Brain microvascular endothelial cell (primary cell): ENCODE measurements around the gene ANAPC5.
"Not testable (repeated sequence)": the region's sequence is repeated elsewhere in the genome, so short reads cannot be mapped to it uniquely, and the experiment has no call there.

Experiments used
- DNase-seq: peaks from one replicate; pipeline ENCODE4 v3.0.0-alpha.2; 2020
- H3K27ac ChIP-seq: fragments of 250-450 bp; sonication (Bioruptor Pico); 2 replicates; pipeline ENCODE4 v1.5.1; 2020; ENCODE audit warnings: mild to moderate bottlenecking, moderate library complexity
- H3K27me3 ChIP-seq: fragments of 250-450 bp; sonication (Bioruptor Pico); replicated peaks from 2 replicates; pipeline ENCODE4 v1.5.1; 2020; ENCODE audit warnings: mild to moderate bottlenecking
- H3K36me3 ChIP-seq: fragments of 250-450 bp; sonication (Bioruptor Pico); replicated peaks from 2 replicates; pipeline ENCODE4 v1.5.1; 2020; ENCODE audit warnings: mild to moderate bottlenecking
- H3K4me3 ChIP-seq: 2 replicates; pipeline ENCODE4 v1.5.1; 2011; ENCODE audit warnings: low read depth, mild to moderate bottlenecking, control low read depth, low read length, moderate library complexity
- CTCF ChIP-seq: IDR thresholded peaks from 2 replicates; pipeline ENCODE4 v1.5.1; 2011; ENCODE audit warnings: low read depth, mild to moderate bottlenecking, moderate library complexity, low read length, control low read depth, inconsistent platforms; ENCODE audit errors: missing control alignments
- in situ Hi-C: cut with HindIII; loops from 2 replicates; pipeline ENCODE4 v1.10.0; 2017; ENCODE audit warnings: low sequenced_read_pairs, low pct_ligation_motif_present

The ANAPC5 gene

GRCh38 chr12:121314431-121314830 lies 37.8 kb downstream of the ANAPC5 start:
- DNase-seq: no peak
- in situ Hi-C loops: no loop called here
- Histone ChIP-seq H3K36me3 (peaks cover 30% of the 10 kb centered on the region), H3K4me3 (no peak overlapping the region), H3K27me3 (no peaks in the 10 kb centered on the region), H3K27ac (no peak overlapping the region)
- TF ChIP-seq CTCF: no peak

- peaks cover 23% of the 10 kb centered on the region for H3K36me3 ChIP-seq
- H3K27ac ChIP-seq, DNase-seq, in situ Hi-C loops, H3K27me3 ChIP-seq, H3K4me3 ChIP-seq: not testable (repeated sequence)
Measured at GRCh38 chr12:121310231-121310630, 42.0 kb downstream of the ANAPC5 start.

- H3K27ac ChIP-seq, H3K4me3 ChIP-seq, H3K27me3 ChIP-seq, in situ Hi-C loops, DNase-seq: not testable (repeated sequence)
- peaks cover 23% of the 10 kb centered on the region for H3K36me3 ChIP-seq
Measured at GRCh38 chr12:121307397-121307796, 44.8 kb downstream of the ANAPC5 start.

GRCh38 chr12:121304306-121304705 lies 47.9 kb downstream of the ANAPC5 start:
- H3K27ac ChIP-seq: no peak overlapping the region
- H3K36me3 ChIP-seq: peaks cover 6% of the 10 kb centered on the region
- TF ChIP-seq CTCF: no peak
- in situ Hi-C loops: no loop called here
- no peaks in the 10 kb centered on the region for H3K27me3 ChIP-seq
- DNase-seq: no peak
- H3K4me3 ChIP-seq: no peak overlapping the region

- H3K27me3 ChIP-seq: no peaks in the 10 kb centered on the region
- H3K36me3 ChIP-seq: no peaks in the 10 kb centered on the region
- TF ChIP-seq CTCF: no peak
- no peak overlapping the region for H3K4me3 ChIP-seq
- in situ Hi-C loops: no loop called here
- no peak for DNase-seq
- H3K27ac ChIP-seq: no peak overlapping the region
Measured at GRCh38 chr12:121301876-121302275, 50.3 kb downstream of the ANAPC5 start.

GRCh38 chr12:121300083-121300819 lies 52.0 kb downstream of the ANAPC5 start:
- no peaks in the 10 kb centered on the region for H3K36me3 ChIP-seq
- no peak for TF ChIP-seq CTCF

GRCh38 chr12:121299662-121300061 lies 52.5 kb downstream of the ANAPC5 start:
- DNase-seq: no peak
- H3K27me3 ChIP-seq: no peaks in the 10 kb centered on the region
- no peak overlapping the region for H3K27ac ChIP-seq
- no peak overlapping the region for H3K4me3 ChIP-seq
- in situ Hi-C loops: no loop called here
- H3K36me3 ChIP-seq: no peaks in the 10 kb centered on the region
- TF ChIP-seq CTCF: no peak

More at GRCh38 chr12:121300083-121300819, 52.0 kb downstream of the ANAPC5 start:
- DNase-seq: no peak
- H3K27me3 ChIP-seq: no peaks in the 10 kb centered on the region
- no peak overlapping the region for H3K27ac ChIP-seq
- no peak overlapping the region for H3K4me3 ChIP-seq
- in situ Hi-C loops: no loop called here

GRCh38 chr12:121298411-121298810 lies 53.8 kb downstream of the ANAPC5 start:
- H3K4me3 ChIP-seq, H3K27me3 ChIP-seq, H3K36me3 ChIP-seq, DNase-seq, H3K27ac ChIP-seq, in situ Hi-C loops: not testable (repeated sequence)
